ENCODE data around the gene TFG.
"Not testable (repeated sequence)": the region's sequence is repeated elsewhere in the genome, so short reads cannot be mapped to it uniquely, and the experiment has no call there.

TFG gene

DNA sequence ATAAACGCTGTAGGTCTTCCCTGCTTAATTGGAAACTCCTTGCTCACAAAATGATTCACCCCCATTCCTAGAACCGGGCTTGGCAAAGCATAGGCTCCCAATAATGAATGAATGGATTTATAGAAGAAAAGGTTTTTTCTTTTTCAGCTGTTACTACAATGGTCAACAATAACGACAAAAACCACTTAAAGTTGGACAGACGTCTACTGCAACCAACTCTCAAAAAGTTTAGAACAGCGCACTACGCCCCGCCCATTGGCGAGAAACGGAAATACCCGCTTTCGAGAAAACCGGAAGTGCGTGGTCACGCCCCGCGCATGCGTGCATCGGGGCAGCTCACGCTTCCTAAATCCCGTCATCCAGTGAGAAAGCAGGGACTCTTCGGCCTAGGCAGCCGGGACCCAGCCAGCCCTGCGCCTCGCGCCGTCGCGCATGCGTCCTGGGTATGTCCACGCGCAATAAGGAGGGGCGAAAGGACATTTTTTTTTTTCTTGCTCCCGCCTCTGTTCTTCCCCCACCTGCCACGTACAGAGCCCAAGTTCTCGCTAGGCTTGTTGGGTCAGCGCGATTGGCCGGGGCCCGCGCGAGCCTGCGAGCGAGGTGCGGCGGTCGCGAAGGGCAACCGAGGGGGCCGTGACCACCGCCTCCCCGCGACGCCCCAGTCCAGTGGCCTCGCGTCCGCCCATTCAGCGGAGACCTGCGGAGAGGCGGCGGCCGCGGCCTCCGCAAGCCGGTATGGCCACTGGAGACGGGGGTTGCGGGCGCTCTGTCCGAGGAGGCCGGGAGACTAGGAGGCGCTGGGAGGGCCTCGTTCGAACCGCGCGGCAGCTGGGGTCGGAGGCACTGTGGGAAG, at the start of gene TFG:
TFG (plus strand) TSS at position 506 of the 853 bp plus-strand sequence. CDS start 4,192 bp downstream, outside the sequence.
- peak; percentile 49 to 98 (median 94) for DNase-seq

DNA sequence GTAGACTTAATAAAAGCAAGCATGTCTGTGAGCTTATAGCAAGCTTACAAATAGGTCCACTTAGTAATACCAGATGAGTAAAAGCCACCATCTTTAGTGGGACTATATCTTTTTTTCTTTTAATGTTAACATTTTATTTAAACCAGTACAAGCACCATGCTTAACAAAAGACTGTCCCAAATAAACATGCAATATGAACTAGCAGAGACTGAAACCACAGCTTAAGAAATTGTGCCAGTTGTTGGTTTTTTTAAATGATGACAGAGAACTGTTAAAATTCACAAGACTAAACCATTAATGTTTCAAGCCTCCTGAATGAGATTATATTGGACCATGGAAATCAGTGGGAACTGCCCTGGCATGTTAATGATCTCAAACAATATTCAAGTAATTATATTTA, 48.0 kb upstream of the TFG start:
- not testable (repeated sequence) for DNase-seq

DNA sequence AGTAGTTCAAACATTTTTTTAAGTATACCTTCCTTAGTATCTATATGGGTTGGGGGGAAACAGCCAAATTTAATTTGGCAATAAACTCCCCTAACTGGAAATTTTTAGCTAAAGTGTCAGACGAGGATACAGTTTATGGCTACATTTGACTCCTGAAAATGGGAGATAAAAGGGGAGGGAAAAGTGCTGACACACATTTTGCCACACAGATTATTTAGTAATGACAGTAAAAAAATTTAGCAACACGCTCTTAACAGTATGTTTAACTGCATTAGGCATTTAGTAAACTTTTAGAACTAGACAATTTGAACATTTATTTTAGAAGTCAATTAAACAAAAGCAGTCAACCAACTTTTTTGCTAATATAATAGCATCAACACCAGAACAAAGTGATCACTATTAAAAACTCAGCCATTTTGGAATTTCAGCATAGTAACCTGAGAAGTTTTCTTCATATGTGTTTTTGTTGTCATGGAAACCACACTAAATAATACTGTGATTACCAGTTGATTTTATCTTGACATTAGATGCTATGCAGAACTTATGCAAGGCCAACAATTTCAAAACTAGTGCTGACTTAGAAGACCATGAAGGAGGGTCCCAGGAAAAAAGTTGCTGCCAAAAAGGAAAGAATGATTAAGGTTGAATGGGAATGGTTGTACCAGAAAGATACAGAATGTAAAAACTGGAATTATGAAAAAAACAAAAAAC, 47.0 kb upstream of the TFG start:
- no peak for DNase-seq

DNA sequence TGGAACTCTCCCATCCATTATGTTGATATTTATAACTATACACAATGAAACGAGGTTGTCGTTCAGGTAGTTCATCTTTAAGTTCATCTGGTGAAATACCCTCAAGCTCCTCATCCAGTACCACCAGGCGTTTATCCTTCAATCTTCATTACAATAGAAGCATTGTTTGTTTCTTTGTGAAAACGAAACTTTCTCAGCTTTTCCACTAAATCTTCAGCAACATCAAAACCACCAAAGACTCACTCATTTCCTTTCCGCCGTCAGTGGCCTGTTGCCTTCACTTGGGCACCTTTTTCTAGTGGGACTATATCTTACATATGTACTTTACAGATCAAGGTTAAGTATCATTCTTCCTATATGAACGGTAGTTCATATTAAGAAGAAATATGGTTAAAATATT, 44.1 kb upstream of the TFG start:
- no peak for DNase-seq

DNA sequence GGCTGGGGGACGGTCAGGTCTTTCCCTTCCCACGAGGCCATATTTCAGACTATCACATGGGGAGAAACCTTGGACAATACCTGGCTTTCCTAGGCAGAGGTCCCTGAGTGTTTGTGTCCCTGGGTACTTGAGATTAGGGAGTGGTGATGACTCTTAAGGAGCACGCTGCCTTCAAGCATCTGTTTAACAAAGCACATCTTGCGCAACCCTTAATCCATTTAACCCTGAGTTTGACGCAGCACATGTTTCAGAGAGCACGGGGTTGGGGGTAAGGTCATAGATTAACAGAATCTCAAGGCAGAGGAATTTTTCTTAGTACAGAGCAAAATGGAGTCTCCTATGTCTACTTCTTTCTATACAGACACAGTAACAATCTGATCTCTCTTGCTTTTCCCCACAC, 42.6 kb upstream of the TFG start:
- not testable (repeated sequence) for DNase-seq

DNA sequence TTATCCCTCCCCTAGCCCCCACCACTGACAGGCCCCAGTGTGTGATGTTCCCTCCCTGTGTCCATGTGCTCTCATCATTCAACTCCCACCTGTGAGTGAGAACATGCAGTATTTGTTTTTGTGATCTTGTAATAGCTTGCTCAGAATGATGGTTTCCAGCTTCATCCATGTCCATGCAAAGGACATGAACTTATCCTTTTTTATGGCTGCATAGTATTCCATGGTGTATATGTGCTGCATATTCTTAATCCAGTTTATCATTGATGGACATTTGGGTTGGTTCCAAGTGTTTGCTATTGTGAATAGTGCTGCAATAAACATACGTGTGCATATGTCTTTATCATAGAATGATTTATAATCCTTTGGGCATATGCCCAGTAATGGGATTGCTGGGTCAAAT, 42.0 kb upstream of the TFG start:
- DNase-seq: not testable (repeated sequence)

DNA sequence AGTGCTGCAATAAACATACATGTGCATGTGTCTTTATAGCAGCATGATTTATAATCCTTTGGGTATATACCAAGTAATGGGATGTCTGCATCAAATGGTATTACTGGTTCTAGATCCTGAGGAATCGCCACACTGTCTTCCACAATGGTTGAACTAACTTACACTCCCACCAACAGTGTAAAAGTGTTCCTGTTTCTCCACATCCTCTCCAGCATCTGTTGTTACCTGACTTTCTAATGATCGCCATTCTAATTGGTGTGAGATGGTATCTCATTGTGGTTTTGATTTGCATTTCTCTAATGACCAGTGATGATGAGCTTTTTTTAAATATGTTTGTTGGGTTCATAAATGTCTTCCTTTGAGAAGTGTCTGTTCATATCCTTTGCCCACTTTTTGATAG, 38.3 kb upstream of the TFG start:
- DNase-seq: not testable (repeated sequence)

DNA sequence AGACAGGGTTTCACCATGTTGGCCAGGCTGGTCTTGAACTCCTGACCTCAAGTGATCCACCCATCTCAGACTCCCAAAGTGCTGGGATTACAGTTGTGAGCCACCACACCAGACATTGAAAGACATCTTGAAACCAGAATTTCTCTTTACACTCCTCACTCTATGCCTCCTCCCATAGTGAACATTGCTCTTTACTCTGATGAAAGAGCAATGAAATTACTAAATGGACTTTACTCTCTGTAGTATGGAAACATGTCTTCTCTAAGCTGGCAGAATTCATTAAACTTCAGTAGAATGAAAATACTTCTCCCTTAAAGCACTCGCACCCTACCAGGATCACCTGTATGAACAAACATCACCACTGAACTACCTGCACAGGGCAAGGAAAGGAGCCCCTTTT, 27.8 kb upstream of the TFG start:
- no peak for DNase-seq

DNA sequence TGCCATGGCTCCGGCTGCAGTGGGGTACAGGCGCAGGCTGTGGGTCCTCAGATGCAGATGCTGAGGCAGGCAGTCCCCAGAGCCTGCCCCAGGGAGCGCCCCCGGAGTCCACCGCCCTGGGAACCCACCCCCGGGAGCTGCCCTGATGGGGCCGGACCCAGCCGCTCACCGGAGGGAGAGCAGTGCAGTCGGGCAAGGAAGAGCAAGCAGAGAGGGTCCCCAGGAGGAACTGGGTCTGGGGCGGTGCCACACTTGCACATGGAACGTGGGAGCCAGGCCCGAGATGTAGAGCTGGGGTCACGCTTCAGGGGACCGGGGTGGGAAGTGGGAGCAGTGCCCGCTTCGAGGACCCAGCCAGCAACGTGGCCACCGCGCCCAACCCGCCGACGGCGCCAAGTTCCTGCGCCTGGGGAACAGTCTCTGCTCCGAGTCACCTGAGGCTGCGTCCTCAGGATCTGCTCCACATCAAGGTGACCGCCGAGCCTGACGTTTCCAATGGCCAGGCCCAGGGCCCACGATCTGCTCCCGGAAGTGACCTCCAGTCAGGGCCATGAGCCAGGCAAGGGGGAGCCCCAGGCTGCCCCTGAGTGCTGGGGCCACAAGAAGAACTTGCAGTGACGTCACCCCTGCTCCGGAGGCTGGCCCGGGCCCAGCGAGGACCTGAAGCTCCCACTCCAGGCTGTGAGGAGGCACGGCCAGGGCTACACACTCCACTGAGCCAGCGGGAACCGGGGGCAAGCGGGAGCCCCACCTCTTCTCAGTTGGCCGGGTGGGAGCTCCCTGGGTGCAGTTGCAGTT, 27.0 kb upstream of the TFG start:
- DNase-seq: no peak

DNA sequence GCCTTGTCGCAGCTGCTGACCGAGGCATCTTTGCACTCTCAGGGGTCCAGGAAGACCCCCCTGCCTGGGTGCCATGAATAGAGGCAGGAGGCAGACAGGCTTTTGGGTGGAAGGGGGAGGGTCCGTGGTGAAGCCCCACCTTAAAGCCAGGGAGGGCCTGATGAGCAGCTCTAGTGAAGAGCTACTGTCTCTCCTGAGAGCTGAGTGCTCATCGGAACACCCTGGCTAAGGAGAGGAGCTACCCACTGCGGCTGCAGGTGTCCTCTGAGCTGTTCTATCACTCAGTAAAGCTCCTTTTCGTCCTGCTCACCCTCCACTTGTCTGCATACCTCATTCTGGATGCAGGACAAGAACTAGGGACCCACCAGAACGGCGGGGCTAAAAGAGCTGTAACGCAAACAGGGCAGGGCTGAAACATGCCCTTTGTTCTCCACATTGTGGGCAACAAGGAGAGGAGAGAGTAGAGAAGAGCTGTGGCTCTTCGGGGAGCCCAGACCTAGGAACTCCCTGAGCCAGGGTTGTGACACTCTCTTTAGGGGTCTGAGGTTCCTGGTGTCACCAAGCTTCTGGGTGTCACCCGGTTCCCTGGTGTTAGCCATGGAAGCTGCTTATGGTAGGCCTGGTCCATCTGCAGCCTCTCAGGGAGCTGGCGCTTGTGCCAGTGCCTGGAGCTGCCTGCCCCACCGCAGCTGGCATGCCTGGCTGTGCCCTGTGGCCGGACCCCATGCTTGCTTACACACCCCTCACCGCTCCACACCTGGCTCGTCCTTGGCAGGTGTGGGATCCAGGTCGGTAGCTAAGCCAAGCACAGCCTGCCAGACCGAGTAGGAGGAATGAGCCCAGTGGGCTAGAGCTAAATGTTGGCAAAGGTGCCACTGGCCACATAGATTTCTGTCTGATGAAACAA, 26.2 kb upstream of the TFG start:
- DNase-seq: no peak

DNA sequence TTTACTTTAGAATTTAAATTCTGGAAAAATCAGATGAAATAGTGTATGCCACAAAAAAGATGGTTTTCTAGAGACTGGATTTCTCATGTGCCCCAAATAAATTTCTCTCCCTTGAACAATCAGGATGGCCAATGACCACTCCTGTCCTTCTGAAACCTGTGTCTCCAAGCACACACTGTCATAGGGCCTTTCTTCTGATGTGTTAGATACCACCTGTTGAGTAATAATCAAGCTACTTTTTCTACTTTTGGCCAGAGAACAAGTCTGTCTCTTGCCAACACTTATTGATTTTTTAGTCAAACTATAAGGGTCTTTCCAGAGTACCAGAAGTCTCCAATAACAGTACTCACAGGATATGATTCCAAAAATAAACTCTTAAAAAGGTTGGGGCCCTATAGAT, 16.1 kb upstream of the TFG start:
- no peak for DNase-seq

DNA sequence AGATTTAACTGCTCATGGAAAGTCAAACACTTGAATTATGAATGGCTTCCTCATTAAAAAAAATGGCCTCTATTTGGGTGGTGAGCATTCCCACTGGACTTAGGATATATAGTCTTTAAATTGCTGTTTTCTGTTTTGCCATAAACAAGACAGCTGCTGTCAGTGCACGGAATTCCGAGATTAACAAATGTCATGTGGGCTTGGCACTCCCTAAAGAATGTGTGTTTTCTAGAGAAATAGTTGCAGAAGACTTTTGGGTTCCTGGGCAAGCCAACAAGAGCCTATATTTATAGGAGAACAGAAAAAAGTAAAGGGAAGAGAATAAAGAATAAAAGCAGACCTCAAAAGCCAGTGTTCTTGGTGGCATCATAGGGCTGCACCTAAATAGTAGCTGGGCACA, 13.6 kb upstream of the TFG start:
- DNase-seq: no peak

DNA sequence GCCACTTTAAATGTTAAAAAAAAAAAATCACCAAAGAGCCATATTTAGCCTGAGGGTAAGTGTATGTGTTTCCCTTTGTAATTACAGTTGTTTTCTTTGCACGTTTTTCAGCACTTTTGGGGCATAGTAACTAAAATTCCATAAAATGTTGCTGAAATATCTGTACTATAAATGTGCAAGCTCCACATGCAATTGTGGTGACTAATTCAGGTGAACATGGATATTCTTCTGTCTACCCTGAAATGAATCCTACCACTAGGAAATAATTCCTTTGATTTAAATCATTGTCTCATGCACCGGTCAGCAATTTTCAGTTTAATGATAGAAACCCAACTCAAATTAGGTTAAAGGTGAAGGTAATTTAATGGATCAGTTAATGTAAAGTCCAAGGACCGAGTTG, 13.1 kb upstream of the TFG start:
- DNase-seq: no peak

DNA sequence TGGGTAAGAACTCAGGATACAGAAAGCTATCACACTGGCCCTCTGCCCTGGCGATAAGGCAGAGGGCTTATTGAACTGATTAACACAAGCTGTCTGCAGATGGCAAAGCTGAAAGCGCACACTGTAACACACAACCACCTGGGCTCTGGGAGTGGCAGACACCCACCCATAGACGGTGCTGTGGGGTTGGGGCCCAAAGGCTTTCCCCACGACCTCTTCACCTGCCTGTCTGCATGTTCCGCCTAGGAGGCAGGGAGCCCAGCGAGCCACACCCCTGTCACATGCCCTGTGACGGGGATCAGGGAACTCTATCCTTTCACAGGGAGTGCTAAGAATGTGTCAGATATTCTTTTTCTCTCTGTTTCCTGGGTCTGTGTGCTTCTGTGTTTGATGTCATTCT, 12.1 kb upstream of the TFG start:
- no peak for DNase-seq

DNA sequence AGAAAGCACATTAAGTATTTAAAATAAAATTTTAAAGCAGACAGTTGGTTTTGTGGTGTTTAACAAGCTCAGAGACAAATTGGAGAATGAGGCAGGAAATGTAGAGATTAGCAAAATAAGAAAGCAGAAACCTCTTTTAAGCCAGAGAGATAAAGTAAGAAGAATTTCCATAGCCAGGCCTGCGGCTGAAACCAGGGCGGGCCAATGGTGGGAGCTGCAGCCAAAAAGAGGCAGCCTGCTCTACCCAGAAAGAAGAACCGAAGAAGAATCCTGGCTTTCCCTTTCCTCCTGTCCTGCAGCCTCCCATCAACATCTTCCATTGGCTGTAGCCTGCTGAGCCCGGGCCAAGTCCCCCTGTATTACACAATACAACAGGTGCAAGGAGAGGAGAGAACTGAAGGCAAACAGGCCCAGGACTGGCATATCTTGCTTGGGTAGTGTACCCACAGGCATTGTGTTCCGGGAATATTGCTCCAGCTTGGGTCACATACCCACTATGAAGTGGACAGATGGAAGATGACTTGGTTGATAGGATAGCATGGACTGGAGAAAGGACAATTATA, 11.5 kb upstream of the TFG start:
- DNase-seq: no peak

DNA sequence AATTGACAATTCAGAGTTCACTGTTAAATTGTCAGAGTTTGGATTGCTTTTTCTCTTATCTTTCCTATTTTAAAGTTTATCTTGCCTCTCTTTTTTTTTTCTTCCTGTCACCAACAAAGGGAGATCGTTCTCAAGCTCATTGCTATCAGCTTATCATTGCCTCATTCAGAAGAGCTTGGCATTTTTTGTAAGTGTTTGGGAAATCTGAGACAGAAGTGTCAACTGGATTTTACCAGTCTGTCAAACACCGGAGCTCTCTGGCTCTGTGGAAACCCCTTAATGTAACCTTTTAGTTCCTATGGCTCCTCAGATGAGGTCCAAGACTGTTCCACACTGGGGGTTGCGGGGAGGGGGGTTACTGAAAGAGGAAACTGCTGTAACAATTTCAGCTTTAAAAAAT, 10.6 kb upstream of the TFG start:
- no peak for DNase-seq

DNA sequence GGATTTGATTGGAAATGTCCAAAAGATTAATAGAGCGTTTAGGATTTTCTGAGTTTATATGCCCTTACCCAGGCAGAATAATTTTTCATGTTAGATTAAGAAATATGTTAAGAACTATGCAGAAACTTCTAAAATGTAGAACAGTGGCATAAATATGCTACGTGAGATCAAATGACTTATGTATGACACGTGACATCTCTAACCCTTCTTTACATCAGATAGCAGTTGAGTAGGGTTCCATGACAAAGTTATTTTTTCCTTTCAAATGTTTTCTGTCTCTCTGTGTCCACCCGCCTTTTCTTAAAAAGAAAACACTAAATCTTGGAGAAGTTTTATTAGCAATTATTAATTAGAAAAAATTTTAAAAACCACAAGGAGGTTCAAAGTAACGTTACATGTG, 8.6 kb upstream of the TFG start:
- DNase-seq: no peak

DNA sequence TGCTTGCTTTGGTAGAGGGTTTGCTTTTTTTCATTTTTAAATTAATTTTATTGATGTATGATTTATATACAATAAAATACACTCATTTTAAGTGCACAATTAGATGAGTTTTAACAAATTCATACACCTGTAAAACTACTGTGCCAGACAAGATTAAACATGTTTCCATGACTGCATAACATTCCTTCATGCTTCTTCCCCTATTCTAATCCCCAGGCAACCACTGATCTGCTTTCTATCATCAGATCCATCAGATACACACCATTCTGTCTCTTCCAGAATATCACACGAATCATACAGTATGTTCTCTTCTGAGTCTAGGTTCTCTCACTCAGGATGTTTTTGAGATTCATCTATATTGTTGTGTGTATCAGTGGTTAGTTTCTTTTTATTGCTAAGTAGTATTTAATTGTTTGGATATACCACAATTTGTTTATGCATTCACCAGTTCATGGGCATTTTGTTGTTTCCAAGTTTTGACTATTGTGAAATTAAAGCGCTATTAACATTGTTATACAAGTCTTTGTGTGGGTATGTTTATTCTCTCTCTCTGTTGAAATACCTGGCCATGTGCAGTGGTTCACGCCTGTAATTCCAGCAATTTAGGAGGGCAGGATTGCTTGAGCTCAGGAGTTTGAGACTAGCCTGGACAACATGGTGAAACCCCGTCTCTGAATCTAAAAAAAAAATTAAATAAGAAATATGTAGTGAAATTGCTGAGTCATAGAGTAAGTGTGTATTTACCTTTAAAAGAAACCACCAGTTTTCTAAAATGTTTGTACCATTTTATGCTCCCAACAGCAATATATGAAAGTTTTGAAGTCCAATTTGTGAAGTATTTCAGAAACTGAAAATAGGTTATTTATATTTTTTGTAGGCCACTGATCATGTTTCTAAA, 7.0 kb upstream of the TFG start:
- DNase-seq: no peak

DNA sequence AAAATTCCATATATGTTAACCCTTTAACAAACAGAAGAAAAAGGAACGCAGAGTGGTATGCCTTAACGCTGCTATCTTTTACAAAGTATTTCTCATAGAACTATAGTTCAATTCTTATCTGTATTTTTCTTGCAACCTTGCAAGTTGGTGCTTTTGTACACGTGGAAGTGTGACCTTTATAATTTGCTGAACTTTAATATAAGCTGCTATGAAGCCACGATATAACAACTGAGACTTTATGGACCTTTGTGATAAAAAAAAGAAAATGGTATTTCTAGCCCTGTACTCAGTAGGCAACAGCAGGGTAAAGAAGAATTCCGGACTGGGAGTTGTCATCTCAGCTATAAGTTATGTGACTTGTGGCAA, 6.3 kb upstream of the TFG start:
- DNase-seq: no peak

DNA sequence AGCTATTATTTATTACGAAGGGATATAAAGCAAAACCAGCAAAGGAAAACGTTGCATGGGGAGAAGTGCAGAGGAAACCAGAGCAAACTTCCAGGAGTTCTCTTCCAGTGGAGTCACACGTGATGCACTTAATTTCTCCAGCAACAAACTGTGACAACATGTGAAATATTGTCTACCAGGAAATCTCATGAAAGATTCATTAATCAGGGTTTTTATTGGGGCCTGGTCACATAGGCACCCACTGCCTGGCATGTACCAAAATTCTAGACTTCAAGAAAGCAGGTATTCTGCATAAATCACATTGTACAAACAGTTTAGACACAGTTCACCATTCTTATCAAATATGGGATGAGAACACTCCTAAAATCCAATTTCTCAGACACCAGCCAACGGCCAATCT, 5.4 kb upstream of the TFG start:
- DNase-seq: no peak

DNA sequence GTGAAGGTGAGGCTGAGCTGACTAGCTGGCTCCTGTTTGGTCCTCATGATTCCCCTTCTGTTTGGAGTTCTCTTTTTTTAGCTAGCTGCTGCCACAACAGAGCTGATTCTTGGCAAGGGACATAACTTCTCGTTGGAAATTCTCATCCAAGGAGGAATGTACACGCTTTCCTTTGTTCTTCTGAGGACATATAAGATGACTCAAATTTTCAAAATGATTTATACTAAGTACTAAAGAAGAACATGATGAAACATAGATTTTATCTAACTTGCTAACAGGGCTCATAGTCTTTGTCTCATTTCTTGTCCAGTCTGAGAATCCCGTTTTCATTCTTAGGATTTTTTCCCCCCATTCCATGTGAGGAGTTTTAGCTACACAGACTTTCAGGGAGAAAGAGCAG, 2.9 kb upstream of the TFG start:
- DNase-seq: no peak

All from C1 segment of cervical spinal cord (tissue), 14 donors.